ENCODE measurements around the gene PSG2.
"Not testable (repeated sequence)": the region's sequence is repeated elsewhere in the genome, so short reads cannot be mapped to it uniquely, and the experiment has no call there.

Gene PSG2

DNA sequence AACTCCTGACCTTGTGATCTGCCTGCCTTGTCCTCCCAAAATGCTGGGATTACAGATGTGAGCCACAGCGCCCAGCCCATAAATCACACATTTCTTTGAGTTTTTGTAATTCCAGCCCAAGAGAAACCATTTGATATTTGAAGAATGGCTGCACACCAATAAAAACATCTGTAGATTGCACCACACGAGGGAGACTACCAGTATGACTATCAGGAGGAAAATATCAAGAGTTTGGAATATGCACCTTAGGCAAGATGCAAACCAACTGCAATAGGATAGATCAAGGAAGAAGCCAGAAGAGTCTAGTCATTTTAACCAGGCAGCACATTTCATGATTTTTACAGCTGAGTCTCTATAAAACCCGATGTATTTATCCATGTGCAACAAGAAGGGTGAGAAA, 20.1 kb downstream of the PSG2 start:
- not testable (repeated sequence) for DNase-seq

DNA sequence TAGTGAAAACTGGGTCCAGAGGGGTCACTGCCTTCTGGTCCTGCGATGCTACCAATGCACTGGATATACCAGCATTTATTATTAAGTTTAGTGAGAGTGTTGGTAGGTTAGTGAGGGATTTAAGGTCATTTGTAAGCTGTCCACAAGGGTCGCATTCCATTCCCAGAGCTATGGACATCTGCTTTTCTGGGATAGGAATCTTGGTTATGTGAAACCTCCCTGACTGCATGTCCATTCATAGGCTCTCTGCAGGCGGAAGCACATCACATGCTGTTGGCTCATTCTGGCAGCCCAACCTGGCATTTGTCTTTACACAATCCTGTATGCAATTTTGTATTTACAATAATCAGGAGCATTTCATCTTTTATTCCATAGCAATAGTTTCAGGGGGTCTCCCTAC, 21.2 kb downstream of the PSG2 start:
- DNase-seq: not testable (repeated sequence)

DNA sequence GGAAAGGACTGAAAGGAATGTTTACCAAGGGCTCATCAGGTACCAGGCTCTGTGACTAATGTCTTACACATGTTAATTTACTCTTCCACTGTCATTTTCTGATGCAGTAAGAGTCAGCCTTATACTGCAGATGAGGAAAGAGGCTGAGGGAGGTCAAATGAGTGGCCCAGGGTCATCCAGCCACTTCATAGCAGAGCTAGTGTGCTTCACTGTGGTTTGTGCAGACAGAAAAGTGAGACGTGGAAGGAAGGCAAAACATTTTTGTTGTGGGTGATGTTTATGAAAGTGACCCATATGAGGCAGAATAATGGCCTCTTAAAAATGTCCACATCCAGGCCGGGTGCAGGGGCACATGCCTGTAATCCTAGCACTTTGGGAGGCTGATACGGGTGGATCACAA, 22.2 kb downstream of the PSG2 start:
- DNase-seq: not testable (repeated sequence)

DNA sequence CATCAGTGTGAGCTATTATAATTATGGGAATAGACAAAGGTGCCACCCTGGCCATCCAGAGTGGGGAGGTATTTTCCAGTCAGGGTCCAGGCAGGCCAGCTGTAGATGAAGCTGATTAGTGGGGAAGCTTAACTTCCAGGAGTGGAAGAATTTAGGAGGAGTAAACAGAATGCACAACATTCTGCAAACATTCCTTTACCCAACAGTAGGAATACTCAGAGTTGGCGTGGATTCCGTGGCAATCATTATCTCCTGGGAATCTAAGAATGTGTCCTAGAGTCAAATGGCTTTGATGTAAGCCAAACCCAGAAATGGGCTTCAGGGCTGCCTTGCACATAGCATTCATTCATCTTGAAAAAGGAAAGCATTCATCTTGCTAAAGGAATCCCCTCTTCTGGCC, 23.0 kb downstream of the PSG2 start:
- not testable (repeated sequence) for DNase-seq

DNA sequence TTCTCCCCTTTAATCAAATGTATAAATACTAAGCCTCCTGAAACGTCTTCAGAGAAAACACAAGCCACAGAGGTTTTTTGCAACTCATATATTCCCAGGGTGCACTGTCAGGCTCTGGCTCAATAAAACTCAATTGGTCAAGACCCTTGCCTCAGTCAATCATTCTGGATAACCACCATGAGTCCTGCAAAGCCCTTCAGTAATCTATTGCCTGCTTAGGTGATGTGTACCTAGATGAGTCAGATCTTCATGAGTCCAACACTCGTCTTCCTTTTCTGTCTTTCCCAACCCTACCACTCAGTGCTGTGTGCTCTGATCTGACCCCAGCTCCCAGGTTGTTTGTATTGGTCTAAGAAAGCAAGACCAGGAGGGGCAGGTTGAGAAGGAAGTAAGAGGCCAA, 24.1 kb downstream of the PSG2 start:
- not testable (repeated sequence) for DNase-seq

DNA sequence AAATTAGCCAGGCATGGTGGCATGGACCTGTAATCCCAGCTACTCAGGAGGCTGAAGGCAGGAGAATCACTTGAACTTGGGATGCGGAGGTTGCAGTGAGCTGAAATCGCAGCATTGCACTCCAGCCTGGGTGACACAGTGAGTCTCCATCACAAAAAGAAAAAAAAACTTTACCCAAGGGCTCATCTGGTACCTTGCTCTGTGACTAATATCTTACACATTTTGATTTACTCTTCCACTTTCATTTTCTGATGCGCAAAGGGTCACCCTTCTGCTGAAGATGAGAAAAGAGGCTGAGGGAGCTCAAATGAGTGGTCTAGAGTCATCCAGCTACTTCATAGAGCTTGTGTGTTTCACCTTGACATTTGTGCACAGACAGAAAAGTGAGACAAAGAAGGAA, 34.5 kb downstream of the PSG2 start:
- not testable (repeated sequence) for DNase-seq

DNA sequence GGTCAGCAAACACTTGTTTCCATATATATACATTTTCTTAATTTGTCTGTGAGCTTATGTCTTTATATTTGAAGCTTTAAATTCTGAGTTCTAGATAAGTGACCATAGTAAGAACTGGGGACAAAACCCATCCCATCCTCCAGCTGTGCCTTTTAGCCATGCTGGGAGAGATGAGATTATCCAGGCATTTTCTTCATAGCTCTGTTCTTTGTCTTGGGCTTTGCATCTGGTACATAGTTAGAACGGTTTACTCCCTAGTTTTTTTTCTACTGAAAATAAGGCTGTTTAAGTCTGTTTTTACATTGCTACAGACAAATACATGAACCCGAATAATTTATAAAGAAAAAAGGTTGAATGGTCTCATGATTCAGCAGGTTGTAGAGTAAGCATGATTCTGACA, 35.9 kb downstream of the PSG2 start:
- DNase-seq: not testable (repeated sequence)

DNA sequence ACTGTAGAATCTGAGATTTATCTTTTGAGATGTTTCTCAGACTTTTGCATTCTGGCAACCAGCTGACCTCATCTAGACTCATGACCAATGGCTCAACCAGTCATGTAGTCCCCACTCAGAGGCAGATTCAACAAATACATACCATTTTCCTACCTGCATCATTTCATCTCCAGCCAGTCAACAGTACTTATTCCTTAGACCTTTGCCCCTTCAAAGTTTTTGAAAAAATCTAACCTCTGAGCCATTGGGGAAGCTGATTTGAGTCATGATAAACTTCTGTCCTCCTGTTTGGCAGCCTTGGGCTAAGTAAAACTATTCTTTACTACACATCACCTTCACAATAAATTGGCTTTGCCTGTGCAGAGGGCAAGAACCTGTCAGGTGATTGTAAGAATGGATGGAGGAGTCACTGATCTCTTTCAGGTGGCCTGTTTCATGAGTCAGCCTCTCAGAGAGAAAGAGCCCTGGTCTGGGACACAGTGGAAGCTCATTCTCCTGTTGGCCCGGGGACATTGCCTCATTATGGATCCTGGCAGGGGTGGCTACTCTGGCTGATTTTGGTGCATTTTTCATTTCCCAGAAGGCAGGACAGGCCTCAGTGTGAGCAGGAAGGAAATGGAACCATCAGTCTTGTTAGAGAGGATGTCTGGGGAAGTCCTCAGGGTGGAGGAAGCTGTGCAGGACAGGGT, 38.9 kb downstream of the PSG2 start:
- not testable (repeated sequence) for DNase-seq

DNA sequence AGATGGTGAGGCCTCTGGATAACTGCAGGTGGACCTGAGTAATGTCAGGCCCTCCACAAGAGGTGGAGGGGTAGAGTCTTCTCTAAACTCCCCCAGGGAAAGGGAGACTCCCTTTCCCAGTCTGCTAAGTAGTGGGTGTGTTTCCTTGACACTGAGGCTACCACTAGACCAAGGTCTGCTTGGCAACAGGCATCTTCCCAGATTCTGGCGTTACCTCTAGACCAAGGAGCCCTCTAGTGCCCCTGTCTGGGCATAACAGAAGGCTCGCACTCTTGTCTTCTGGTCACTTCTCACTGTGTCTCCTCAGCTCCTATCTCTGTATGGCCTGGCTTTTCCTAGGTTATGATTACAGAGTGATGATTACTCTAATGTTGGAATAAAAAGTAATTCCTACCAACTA, 50.9 kb downstream of the PSG2 start:
- not testable (repeated sequence) for DNase-seq

DNA sequence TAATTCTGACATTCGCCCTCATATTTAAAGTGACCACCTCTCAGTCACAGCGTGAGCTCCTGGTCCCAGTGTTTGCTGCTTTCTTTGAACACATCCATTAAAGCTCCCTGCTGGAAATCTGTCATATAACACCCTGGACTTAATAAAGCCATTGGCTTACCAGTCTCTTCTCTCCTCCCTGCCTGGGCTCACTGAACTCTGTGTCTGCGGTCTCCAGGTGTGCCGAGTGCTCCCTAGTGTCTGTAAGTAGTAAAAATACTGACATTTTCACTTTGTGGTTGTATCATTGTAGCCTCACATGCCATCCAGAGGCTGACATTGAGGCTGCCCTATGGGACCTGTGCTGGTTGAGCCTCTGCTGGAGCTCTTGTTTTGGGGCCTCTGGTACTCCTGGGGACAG, 53.6 kb downstream of the PSG2 start:
- DNase-seq: no peak

DNA sequence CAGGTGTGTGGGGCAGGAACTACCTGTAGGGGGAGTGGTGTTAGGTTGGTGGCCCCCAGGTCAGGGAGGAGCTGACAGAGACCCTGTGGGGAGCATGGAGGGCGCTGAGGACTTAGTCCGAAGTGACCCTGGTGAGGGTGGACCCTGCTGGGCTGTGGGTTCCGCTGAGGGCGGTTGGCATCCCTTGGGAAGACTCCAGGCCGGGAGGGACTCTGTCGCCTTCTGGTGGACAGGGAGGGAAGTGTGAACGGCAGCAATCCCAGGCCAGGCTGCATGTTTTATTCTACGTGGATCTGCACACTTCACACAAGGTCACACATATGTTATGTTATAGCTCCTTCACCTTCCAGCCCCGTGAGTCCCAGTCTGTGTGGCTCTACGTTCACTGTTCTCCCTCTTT, 54.5 kb downstream of the PSG2 start:
- not testable (repeated sequence) for DNase-seq

DNA sequence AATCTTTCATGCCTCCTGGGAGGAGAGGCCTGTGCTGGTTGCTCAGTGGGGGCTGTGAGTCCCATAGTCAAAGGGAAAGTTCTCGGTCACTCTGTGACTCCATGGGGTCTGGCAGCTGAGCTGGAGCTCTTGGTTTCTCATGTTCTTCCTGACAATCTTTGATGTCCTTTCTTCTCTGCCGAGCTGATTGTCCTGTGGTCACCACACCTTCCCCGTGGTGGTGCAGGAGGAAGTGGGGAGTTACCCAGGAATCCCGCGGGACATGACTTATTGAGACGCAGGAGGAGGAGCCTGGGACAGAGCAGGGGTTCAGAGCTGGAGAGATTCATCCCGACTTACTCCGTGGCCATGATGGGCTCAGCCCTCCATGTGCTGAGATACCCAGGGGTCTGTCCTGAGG, 55.4 kb downstream of the PSG2 start:
- DNase-seq: not testable (repeated sequence)

DNA sequence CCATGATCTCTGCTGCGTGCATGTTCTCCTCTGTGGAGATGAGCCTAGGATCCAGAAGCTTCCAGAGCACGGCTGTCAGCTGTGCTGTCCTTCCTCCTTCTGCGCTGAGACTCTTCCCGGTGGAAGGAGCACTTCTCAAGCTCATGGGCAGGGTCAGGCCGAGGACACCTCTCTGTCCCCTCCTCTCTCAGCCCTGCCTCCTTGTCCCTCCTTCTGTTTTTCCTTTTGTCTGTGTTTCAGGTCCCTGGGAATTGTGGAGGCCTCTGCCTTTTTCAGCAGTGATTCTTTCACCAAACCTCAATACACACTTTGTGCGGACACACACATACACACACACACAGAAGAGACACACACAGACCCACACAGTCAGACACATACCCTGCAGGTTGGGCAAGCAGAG, 56.1 kb downstream of the PSG2 start, which contains the start of gene PSG11:
Gene PSG11, minus strand, starts transcription at position 101 of the 400 bp plus-strand sequence. Its CDS starts 97 bp downstream, at position 4.
- not testable (repeated sequence) for DNase-seq

DNA sequence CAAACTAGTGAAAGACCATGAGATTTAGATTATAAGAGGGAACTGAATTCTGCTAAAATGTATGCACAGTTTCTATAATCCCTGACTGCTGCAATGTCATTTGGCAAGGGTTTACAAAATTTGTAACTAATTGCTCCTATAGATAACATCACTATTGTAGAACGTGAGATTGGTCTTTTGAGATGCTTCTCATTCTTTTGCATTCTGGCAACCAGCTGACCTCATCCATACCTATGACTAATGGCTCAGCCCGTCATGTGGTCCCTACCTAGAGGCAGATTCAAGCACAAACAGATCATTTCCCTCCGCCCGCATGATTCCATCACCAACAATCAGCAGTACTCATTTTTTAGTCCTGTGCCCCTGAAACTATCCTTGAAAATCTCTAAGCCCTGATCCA, 60.4 kb downstream of the PSG2 start:
- DNase-seq: not testable (repeated sequence)

DNA sequence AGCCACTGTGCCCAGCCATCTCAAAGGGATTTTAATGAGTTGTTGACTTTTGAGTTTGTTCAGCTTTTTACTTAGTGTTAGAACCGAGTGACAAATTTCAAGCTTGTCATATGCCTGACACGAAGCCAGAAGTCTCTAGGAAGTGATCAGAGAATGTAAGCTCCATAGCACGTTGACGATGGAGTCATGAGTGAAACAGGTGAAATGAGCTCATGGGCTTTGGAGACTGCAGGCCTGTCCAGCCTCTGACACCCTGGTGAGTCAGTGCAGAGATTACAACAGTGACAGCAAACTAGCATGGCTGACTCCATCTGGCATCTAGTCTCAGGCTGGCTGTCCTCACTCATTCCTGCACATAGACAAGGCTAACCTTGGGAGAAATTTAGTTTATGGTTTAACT, 60.9 kb downstream of the PSG2 start:
- not testable (repeated sequence) for DNase-seq

DNA sequence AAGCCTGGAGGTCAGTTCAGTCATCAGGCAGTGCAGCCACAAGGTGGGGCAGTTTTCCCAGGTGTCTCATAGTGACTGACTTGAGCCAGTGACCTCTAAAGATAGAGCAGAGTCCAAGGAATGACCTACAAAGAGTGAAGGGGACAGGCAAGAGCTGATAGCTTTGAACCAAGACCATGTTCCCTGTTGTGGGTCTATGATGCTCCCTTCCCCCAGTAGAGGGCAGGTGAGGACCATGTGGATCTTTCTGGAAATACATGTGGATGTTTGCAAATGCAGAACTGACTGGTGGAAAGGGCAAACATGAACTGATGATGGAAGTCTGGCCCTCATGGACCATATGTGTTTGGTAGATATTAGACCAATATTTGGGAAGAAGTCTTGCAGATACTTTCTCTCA, 62.9 kb downstream of the PSG2 start:
- not testable (repeated sequence) for DNase-seq
